K562 (cell line): ENCODE measurements around the gene MEIOB. TPM values are rescaled to one million over a fixed set of nuclear protein-coding genes. Genes with fewer than 3 reads are reported as not detected.

Experiments used
- AFF1 ChIP-seq, 2 experiments: fragments of 450-650 bp; IDR thresholded peaks; 2 replicates each; pipeline ENCODE4 v1.6.1; 2018; ENCODE audit warnings: mild to moderate bottlenecking in 2 of 2, low read depth in 1 of 2; ENCODE audit not compliant: partially characterized antibody in 2 of 2
- ARID3A ChIP-seq: IDR thresholded peaks from 2 replicates; pipeline ENCODE4 v1.6.1; 2012; ENCODE audit warnings: low read depth, low read length, improper control_type of control experiment, borderline replicate concordance
- HMBOX1 ChIP-seq: sonication (generic); IDR thresholded peaks from 2 replicates; pipeline ENCODE4 v1.6.1; 2016
- ILK ChIP-seq: fragments of 450-650 bp; IDR thresholded peaks from 2 replicates; pipeline ENCODE4 v1.6.1; 2016; ENCODE audit warnings: missing genetic modification characterization, low read depth, mild to moderate bottlenecking, missing compliant biosample characterization, moderate library complexity, borderline replicate concordance
- PTBP1 ChIP-seq: fragments of 200-400 bp; formaldehyde crosslinking; IDR thresholded peaks from 2 replicates; pipeline ENCODE4 v1.6.1; 2017; ENCODE audit warnings: low read depth, low read length
- XRCC5 ChIP-seq: fragments of 200-400 bp; formaldehyde crosslinking; IDR thresholded peaks from 2 replicates; pipeline ENCODE4 v1.6.1; 2017; ENCODE audit warnings: low read depth, mild to moderate bottlenecking, low read length
- polyA plus RNA-seq, 8 experiments: library from polyadenylated mRNA; depleted of rRNA in 4 of 8; stranded (reverse) in 5 of 8; unstranded in 3 of 8; fragments of >200 nt; fragmentation: Nextera tagmentation in 2 of 8; fragmentation: Illumina TruSeq in 1 of 8; extraction: Ambion mirVana in 2 of 8; extraction: Trizol in 1 of 8; gene quantifications; 2 replicates each; pipeline versions ENCODE4 v1.2.1 to v1.2.3, GENCODE V29; 2011 to 2014; ENCODE audit warnings: inconsistent platforms in 1 of 8, missing spikeins in 1 of 8
- total RNA-seq, 7 experiments: library from RNA; depleted of rRNA in 6 of 7; stranded (reverse); fragments of >200 nt in 6 of 7; fragmentation: Illumina TruSeq in 2 of 7; extraction: Trizol in 2 of 7; gene quantifications; 2 replicates each; pipeline versions ENCODE4 v1.2.1 to v1.2.3, GENCODE V29; 2011 to 2021; ENCODE audit warnings: low replicate concordance in 1 of 7

The MEIOB gene
- total and polyA plus RNA-seq, 9 of the 15 experiments (the other 6 are each of a cell fraction or from before 2014, with no cell fraction given): 25.4 to 203 (median 97.6) TPM

GRCh38 chr16:1919327-1919998 lies 47.5 kb upstream of the MEIOB start (continued):
- no peak for TF ChIP-seq ARID3A
- no peak for TF ChIP-seq HMBOX1
- TF ChIP-seq AFF1 (IDR thresholded peaks at IDR 0.05; ENCODE audit: low read depth in 1 of 2, partially characterized antibody in 2 of 2): no peak
- TF ChIP-seq PTBP1: no peak
- TF ChIP-seq XRCC5: no peak
- TF ChIP-seq ILK (tag): no peak
